Measurements from ENCODE around the gene CUX1.

CUX1 gene

GRCh38 chr7:102230593-102230992, 413.2 kb downstream of the CUX1 start:
- DNase-seq, result no peak

GRCh38 chr7:102232611-102233286, 415.3 kb downstream of the CUX1 start:
- DNase-seq, result no peak

- DNase-seq, result no peak
These were observed 416.7 kb downstream of the CUX1 start for GRCh38 chr7:102234131-102234530.

- DNase-seq, result no peak
These were observed 417.6 kb downstream of the CUX1 start for GRCh38 chr7:102234801-102235550.

- no peak for DNase-seq
These were observed 418.7 kb downstream of the CUX1 start for GRCh38 chr7:102236102-102236501.

- DNase-seq, result peak; percentile 81
These were observed 419.3 kb downstream of the CUX1 start for GRCh38 chr7:102236592-102237287.

GRCh38 chr7:102239206-102239820, 421.9 kb downstream of the CUX1 start:
- no peak for DNase-seq

GRCh38 chr7:102241431-102241830, 424.0 kb downstream of the CUX1 start:
- no peak for DNase-seq

GRCh38 chr7:102244601-102245000, 427.2 kb downstream of the CUX1 start:
- no peak for DNase-seq

GRCh38 chr7:102248081-102248455, 430.6 kb downstream of the CUX1 start:
- DNase-seq, result no peak

- no peak for DNase-seq
These were observed 431.3 kb downstream of the CUX1 start for GRCh38 chr7:102248456-102249395.

- DNase-seq, result no peak
These were observed 434.3 kb downstream of the CUX1 start for GRCh38 chr7:102251531-102252365.

GRCh38 chr7:102252366-102252982, 435.0 kb downstream of the CUX1 start:
- DNase-seq, result peak; percentile 64

GRCh38 chr7:102253066-102253972, 435.9 kb downstream of the CUX1 start:
- no peak for DNase-seq

- DNase-seq, result no peak
These were observed 436.5 kb downstream of the CUX1 start for GRCh38 chr7:102253973-102254370.

GRCh38 chr7:102254521-102254920, 437.1 kb downstream of the CUX1 start:
- DNase-seq, result no peak

GRCh38 chr7:102255501-102255900, 438.1 kb downstream of the CUX1 start:
- DNase-seq, result no peak

GRCh38 chr7:102255916-102256315, 438.5 kb downstream of the CUX1 start:
- DNase-seq, result no peak

- DNase-seq, result no peak
These were observed 440.8 kb downstream of the CUX1 start for GRCh38 chr7:102258073-102258748.
